IMR-90 (cell line): ENCODE measurements around the gene DPF1. TPM values are rescaled to one million over a fixed set of nuclear protein-coding genes. Genes with fewer than 3 reads are reported as not detected.

Experiments
- ATAC-seq: fragments of 200-7000 bp; cut with Tn5 transposase; 2 replicates; pipeline ENCODE4 v1.9.1; 2020; ENCODE audit warnings: low read depth, mild to moderate bottlenecking, moderate library complexity
- BruUV-seq: library from RNA; stranded (reverse); fragments of 400-500 nt; replicated peaks from 2 replicates; lab custom pipeline; 2021; lab: Mats Ljungman, UMichigan
- CTCF ChIA-PET: fragments of 300-600 bp; formaldehyde crosslinking; extraction: SDS; loops from one replicate; lab custom pipeline; 2021; ENCODE audit warnings: antibody characterized with exemption; lab: Yijun Ruan, JAX
- POLR2A ChIA-PET: fragments of 300-600 bp; sonication (Branson Sonifier 250); formaldehyde crosslinking; loops from one replicate; lab custom pipeline; 2022; ENCODE audit warnings: antibody characterized with exemption; ENCODE audit not compliant: unreplicated experiment; lab: Charles Lee
- DNase-seq: peaks from one replicate; pipeline ENCODE4 v3.0.0; 2013
- H2AFZ ChIP-seq: replicated peaks from 2 replicates; pipeline ENCODE3; 2013; ENCODE audit warnings: low read length, mild to moderate bottlenecking; ENCODE audit not compliant: poor library complexity
- H2AK5ac ChIP-seq: 2 replicates; pipeline ENCODE4 v1.6.1; 2013; ENCODE audit warnings: low read depth, low read length, inconsistent platforms
- H2AK9ac ChIP-seq: replicated peaks from 2 replicates; pipeline ENCODE3; 2013; ENCODE audit warnings: mild to moderate bottlenecking, low read depth, low read length, moderate library complexity; ENCODE audit not compliant: poor library complexity
- H2BK120ac ChIP-seq: 2 replicates; pipeline ENCODE4 v1.6.1; 2013; ENCODE audit warnings: low read depth, low read length, inconsistent platforms
- H2BK15ac ChIP-seq: 3 replicates; pipeline ENCODE4 v1.6.1; 2013; ENCODE audit warnings: low read depth, low read length, inconsistent platforms
- H2BK20ac ChIP-seq: 2 replicates; pipeline ENCODE4 v1.6.1; 2013; ENCODE audit warnings: low read depth, mild to moderate bottlenecking, inconsistent platforms, low read length, moderate library complexity
- H2BK5ac ChIP-seq: 2 replicates; pipeline ENCODE4 v1.6.1; 2013; ENCODE audit warnings: mild to moderate bottlenecking, low read depth, low read length, inconsistent platforms; ENCODE audit not compliant: poor library complexity, severe bottlenecking
- H3K14ac ChIP-seq: replicated peaks from 2 replicates; pipeline ENCODE4 v1.6.1; 2013; ENCODE audit warnings: low read depth, low read length, inconsistent platforms
- H3K18ac ChIP-seq: 2 replicates; pipeline ENCODE4 v1.6.1; 2013; ENCODE audit warnings: low read depth, low read length, control low read depth
- H3K23ac ChIP-seq: 2 replicates; pipeline ENCODE4 v1.6.1; 2013; ENCODE audit warnings: low read depth, low read length, inconsistent platforms
- H3K27ac ChIP-seq: 2 replicates; pipeline ENCODE4 v1.5.1; 2013; ENCODE audit warnings: mild to moderate bottlenecking, control low read depth, low read length; ENCODE audit not compliant: insufficient read depth
- H3K27me3 ChIP-seq: 2 replicates; pipeline ENCODE4 v1.6.1; 2013; ENCODE audit warnings: low read length; ENCODE audit not compliant: control insufficient read depth, insufficient read depth
- H3K36me3 ChIP-seq: 2 replicates; pipeline ENCODE4 v1.6.1; 2013; ENCODE audit warnings: low read length, mixed read lengths; ENCODE audit not compliant: control insufficient read depth, insufficient read depth
- H3K4ac ChIP-seq: 2 replicates; pipeline ENCODE4 v1.6.1; 2013; ENCODE audit warnings: low read depth, low read length, inconsistent platforms
- H3K4me1 ChIP-seq: 2 replicates; pipeline ENCODE4 v1.6.1; 2013; ENCODE audit warnings: low read length, mixed read lengths; ENCODE audit not compliant: control insufficient read depth, insufficient read depth
- H3K4me2 ChIP-seq: 2 replicates; pipeline ENCODE4 v1.6.1; 2013; ENCODE audit warnings: low read depth, mild to moderate bottlenecking, control low read depth, low read length, moderate library complexity
- H3K4me3 ChIP-seq: 2 replicates; pipeline ENCODE4 v1.5.1; 2013; ENCODE audit warnings: low read depth, mild to moderate bottlenecking, control low read depth, low read length, moderate library complexity; ENCODE audit not compliant: insufficient read depth
- H3K56ac ChIP-seq: 2 replicates; pipeline ENCODE4 v1.6.1; 2013; ENCODE audit warnings: low read length, inconsistent platforms; ENCODE audit not compliant: insufficient read depth; ENCODE audit errors: extremely low read depth
- H3K79me1 ChIP-seq, 2 experiments: 2 replicates each; pipeline ENCODE4 v1.6.1; 2013; ENCODE audit warnings: low read length in 2 of 2, inconsistent platforms in 1 of 2, low read depth in 1 of 2
- H3K9ac ChIP-seq: 2 replicates; pipeline ENCODE4 v1.6.1; 2013; ENCODE audit warnings: low read depth, low read length, control low read depth
- H3K9me1 ChIP-seq: 2 replicates; pipeline ENCODE4 v1.6.1; 2013; ENCODE audit warnings: low read length, inconsistent platforms; ENCODE audit not compliant: insufficient read depth
- H3K9me3 ChIP-seq: 2 replicates; pipeline ENCODE4 v1.6.1; 2013; ENCODE audit warnings: low read length; ENCODE audit not compliant: control insufficient read depth, insufficient read depth
- H4K20me1 ChIP-seq: 2 replicates; pipeline ENCODE4 v1.6.1; 2013; ENCODE audit warnings: low read length, inconsistent platforms; ENCODE audit not compliant: insufficient read depth
- H4K5ac ChIP-seq: 2 replicates; pipeline ENCODE4 v1.6.1; 2013; ENCODE audit warnings: mild to moderate bottlenecking, low read depth, low read length, control low read depth
- H4K8ac ChIP-seq, 2 experiments: 2 replicates each; pipeline ENCODE4 v1.6.1; 2013; ENCODE audit warnings: low read depth in 2 of 2, low read length in 2 of 2, control low read depth in 1 of 2, inconsistent platforms in 1 of 2
- H4K91ac ChIP-seq: 2 replicates; pipeline ENCODE4 v1.6.1; 2013; ENCODE audit warnings: low read depth, low read length, inconsistent platforms; ENCODE audit not compliant: insufficient read depth
- BHLHE40 ChIP-seq: fragments of 150-350 bp; IDR thresholded peaks from 2 replicates; pipeline ENCODE4 v1.6.1; 2016; ENCODE audit warnings: mild to moderate bottlenecking, low read depth, low read length
- CEBPB ChIP-seq: IDR thresholded peaks from 2 replicates; pipeline ENCODE4 v1.6.1; 2012; ENCODE audit warnings: low read depth, low read length, improper control_type of control experiment
- CHD1 ChIP-seq: IDR thresholded peaks from 2 replicates; pipeline ENCODE4 v1.6.1; 2012; ENCODE audit warnings: low read depth, low read length, improper control_type of control experiment
- CTCF ChIP-seq: conservative IDR thresholded peaks from 2 replicates; pipeline ENCODE4 v1.5.1; 2012; ENCODE audit warnings: mild to moderate bottlenecking, low read depth, low read length, improper control_type of control experiment
- ELK1 ChIP-seq: fragments of 150-350 bp; IDR thresholded peaks from 2 replicates; pipeline ENCODE4 v1.6.1; 2016; ENCODE audit warnings: low read depth, mild to moderate bottlenecking, low read length, moderate library complexity, borderline replicate concordance
- FOS ChIP-seq: fragments of 150-350 bp; IDR thresholded peaks from 2 replicates; pipeline ENCODE4 v1.6.1; 2016; ENCODE audit warnings: low read depth, low read length
- MAFK ChIP-seq: IDR thresholded peaks from 2 replicates; pipeline ENCODE4 v1.6.1; 2012; ENCODE audit warnings: low read depth, low read length, improper control_type of control experiment
- MAZ ChIP-seq: IDR thresholded peaks from 2 replicates; pipeline ENCODE4 v1.6.1; 2012; ENCODE audit warnings: low read depth, mild to moderate bottlenecking, low read length, improper control_type of control experiment, moderate library complexity, borderline replicate concordance
- MXI1 ChIP-seq: IDR thresholded peaks from 2 replicates; pipeline ENCODE4 v1.6.1; 2012; ENCODE audit warnings: low read depth, mild to moderate bottlenecking, low read length, moderate library complexity, borderline replicate concordance
- NFE2L2 ChIP-seq: fragments of 150-350 bp; IDR thresholded peaks from 2 replicates; pipeline ENCODE4 v1.6.1; 2016; ENCODE audit warnings: low read depth, mild to moderate bottlenecking, low read length
- POLR2A ChIP-seq: IDR thresholded peaks from 2 replicates; pipeline ENCODE4 v1.6.1; 2012; ENCODE audit warnings: mild to moderate bottlenecking, low read depth, low read length
- RAD21 ChIP-seq: IDR thresholded peaks from 2 replicates; pipeline ENCODE4 v1.6.1; 2012; ENCODE audit warnings: low read length, improper control_type of control experiment
- RCOR1 ChIP-seq: IDR thresholded peaks from 2 replicates; pipeline ENCODE4 v1.6.1; 2012; ENCODE audit warnings: mild to moderate bottlenecking, low read length, improper control_type of control experiment; ENCODE audit not compliant: insufficient replicate concordance
- RFX5 ChIP-seq: IDR thresholded peaks from 2 replicates; pipeline ENCODE4 v1.8.0; 2012; ENCODE audit warnings: low read depth, mild to moderate bottlenecking, low read length, moderate library complexity
- SMC3 ChIP-seq: fragments of 150-350 bp; IDR thresholded peaks from 2 replicates; pipeline ENCODE4 v1.6.1; 2016; ENCODE audit warnings: low read depth, mild to moderate bottlenecking, antibody characterized with exemption, low read length, moderate library complexity
- USF2 ChIP-seq: fragments of 150-350 bp; IDR thresholded peaks from 2 replicates; pipeline ENCODE4 v1.6.1; 2017; ENCODE audit warnings: mild to moderate bottlenecking, antibody characterized with exemption, low read length, low read depth
- WGBS, 2 experiments: methylation state at CpG; one replicate each; pipeline versions ENCODE4 v1.1.5 to v1.1.7; 2013; ENCODE audit warnings: missing lambda C conversion rate in 2 of 2; ENCODE audit not compliant: insufficient read length in 1 of 2; ENCODE audit errors: extremely low coverage in 2 of 2; 5-methylcytosine and 5-hydroxymethylcytosine counted together
- dilution Hi-C: fragments of 300-500 bp; cut with HindIII; formaldehyde crosslinking; loops from one replicate; pipeline ENCODE4 v1.14.3; 2018; ENCODE audit warnings: low sequenced_read_pairs; ENCODE audit not compliant: unreplicated experiment
- in situ Hi-C: fragments of 300-500 bp; cut with MboI; formaldehyde crosslinking; loops from 3 replicates; pipeline ENCODE4 v1.14.3; 2019; ENCODE audit warnings: low sequenced_read_pairs, inconsistent platforms, mixed read lengths
- intact Hi-C: fragments of 100-400 bp; cut with micrococcal nuclease; formaldehyde crosslinking; loops from 2 replicates; pipeline ENCODE4 v1.10.0; 2022
- polyA plus RNA-seq, 3 experiments: library from polyadenylated mRNA; depleted of rRNA; stranded (reverse); fragments of >200 nt; gene quantifications; 2 replicates each; pipeline ENCODE4 v1.2.3, GENCODE V29; 2012; ENCODE audit warnings: low replicate concordance in 1 of 3
- total RNA-seq: library from RNA; depleted of rRNA; stranded (reverse); fragments of >200 nt; gene quantifications from 2 replicates; pipeline ENCODE4 v1.2.3, GENCODE V29; 2012

DPF1 gene
- total and polyA plus RNA-seq, 2 of the 4 experiments (the other 2 are of a cell fraction): 3.2 to 5.5 TPM

- no peak overlapping the region for H3K14ac ChIP-seq
- dilution Hi-C loops: no loop called here
- no peak overlapping the region for H3K27ac ChIP-seq
- TF ChIP-seq NFE2L2: no peak
- TF ChIP-seq MAZ: no peak
- no peak for TF ChIP-seq BHLHE40
- no peak for TF ChIP-seq RAD21
- no peak for TF ChIP-seq FOS
- no peak for TF ChIP-seq RFX5
- TF ChIP-seq MAFK: no peak
- no peak for TF ChIP-seq CHD1
- TF ChIP-seq RCOR1: no peak
- TF ChIP-seq POLR2A: no peak
- TF ChIP-seq CEBPB: no peak
- TF ChIP-seq SMC3: no peak
- no peak for TF ChIP-seq MXI1
- TF ChIP-seq USF2: no peak
- no peak for TF ChIP-seq ELK1
- no peak for TF ChIP-seq CTCF
- no peak overlapping the region for H2AK5ac ChIP-seq
- peaks cover 0 to 9% of the 10 kb centered on the region in 2 experiments; a peak in 2 of 4 replicates for H3K79me1 ChIP-seq
- H4K91ac ChIP-seq: no peak overlapping the region
- peaks cover 14% of the 10 kb centered on the region for H3K4me1 ChIP-seq
- peaks cover 9% of the 10 kb centered on the region for H3K9me1 ChIP-seq
- POLR2A ChIA-PET: no interaction called here
- no peak overlapping the region for H2BK20ac ChIP-seq
- no peaks in the 10 kb centered on the region for H3K9me3 ChIP-seq
- intact Hi-C loops: no loop called here
- H3K36me3 ChIP-seq: no peaks in the 10 kb centered on the region
- H3K18ac ChIP-seq: no peak overlapping the region
- ATAC-seq (no peak), DNase-seq (no peak)
- no peak overlapping the region for H2BK120ac ChIP-seq
- H2AFZ ChIP-seq: no peak overlapping the region
- WGBS, 2 experiments: no CpG with 5 or more reads among the region's 15 CpGs
- H3K27me3 ChIP-seq: no peaks in the 10 kb centered on the region
- no peak overlapping the region for H4K5ac ChIP-seq
- CTCF ChIA-PET: no interaction called here
- no peak overlapping the region for H3K56ac ChIP-seq
- H3K4me2 ChIP-seq: no peak overlapping the region
- no peak overlapping the region for H4K8ac ChIP-seq
- no peak overlapping the region for H2BK15ac ChIP-seq
- H3K4me3 ChIP-seq: no peak overlapping the region
- no TSS peak for BruUV-seq
- H3K23ac ChIP-seq: no peak overlapping the region
- H3K9ac ChIP-seq: no peak overlapping the region
- peaks cover 14% of the 10 kb centered on the region for H4K20me1 ChIP-seq
- no peak overlapping the region for H2AK9ac ChIP-seq
- in situ Hi-C loops: no loop called here
- H3K4ac ChIP-seq: no peak overlapping the region
- no peak overlapping the region for H2BK5ac ChIP-seq
Measured at GRCh38 chr19:38211766-38212165, 12.3 kb downstream of the DPF1 start.
